Measurements from ENCODE around the gene MMP8.
"Not testable (repeated sequence)": the region's sequence is repeated elsewhere in the genome, so short reads cannot be mapped to it uniquely, and the experiment has no call there.

Gene MMP8

DNA sequence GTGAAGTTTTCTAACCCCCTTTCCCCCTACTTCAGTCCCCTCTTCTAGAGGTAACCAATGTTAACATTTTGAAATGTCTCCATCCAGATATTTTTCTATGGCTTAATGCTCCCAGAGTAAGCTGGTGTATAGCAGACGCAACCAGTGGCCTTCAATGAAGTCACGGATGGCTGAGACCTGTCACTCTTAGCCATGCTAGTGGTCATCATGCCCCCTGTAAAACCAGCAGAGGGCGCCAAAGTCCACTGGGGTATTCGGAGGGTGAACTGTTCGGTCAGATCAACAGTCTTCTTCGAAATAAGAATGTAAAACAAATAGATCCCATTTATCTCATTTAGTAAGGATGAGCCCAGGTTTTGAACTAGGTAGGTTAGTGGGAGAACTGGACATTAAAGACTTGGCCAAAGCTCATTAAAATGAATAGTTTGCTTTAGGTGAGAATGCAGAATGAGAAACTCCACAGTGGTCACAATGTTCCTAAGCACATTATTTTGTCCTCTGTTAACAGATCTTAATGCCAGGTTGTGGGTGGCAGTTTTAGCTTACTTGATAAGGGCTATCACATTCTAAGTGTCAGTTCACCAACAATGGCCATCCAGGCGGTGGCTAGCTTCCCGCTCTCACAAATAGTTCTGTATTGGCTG is 8.6 kb upstream of the MMP8 start:
- no peak overlapping the region for H3K27ac ChIP-seq (ENCODE audit: low read length)
- H3K4me3 ChIP-seq (ENCODE audit: low read length) = no peak overlapping the region
- no peaks in the 10 kb centered on the region for H3K79me2 ChIP-seq (ENCODE audit: low read length)

GRCh38 chr11:102730944-102731343 is 6.2 kb upstream of the MMP8 start:
- not testable (repeated sequence) for H3K36me3 ChIP-seq (replicated peaks; ENCODE audit: insufficient read depth, low read length); H3K4me2 ChIP-seq (ENCODE audit: low read depth, low read length); H3K4me3 ChIP-seq (ENCODE audit: low read length); H3K4me1 ChIP-seq (ENCODE audit: low read length); H3K9me3 ChIP-seq (replicated peaks; ENCODE audit: insufficient read depth, low read length); H3K9ac ChIP-seq (ENCODE audit: low read length); H3K9me2 ChIP-seq (replicated peaks; ENCODE audit: insufficient read depth, low read length); H3F3A ChIP-seq (ENCODE audit: insufficient read depth, low read length); H3K79me2 ChIP-seq (ENCODE audit: low read length); H3K27me3 ChIP-seq (replicated peaks; ENCODE audit: insufficient read depth, low read length); H2AFZ ChIP-seq (ENCODE audit: low read length); H4K20me1 ChIP-seq (ENCODE audit: insufficient read depth, low read length); H3K27ac ChIP-seq (ENCODE audit: low read length); DNase-seq

More for the DNA sequence above, 8.6 kb upstream of the MMP8 start:
- DNase-seq = peak; percentile 61
- H3K9me3 ChIP-seq (replicated peaks; ENCODE audit: insufficient read depth, low read length) = no peaks in the 10 kb centered on the region
- no peaks in the 10 kb centered on the region for H3K4me1 ChIP-seq (ENCODE audit: low read length)
- TF ChIP-seq, protein P1, sequence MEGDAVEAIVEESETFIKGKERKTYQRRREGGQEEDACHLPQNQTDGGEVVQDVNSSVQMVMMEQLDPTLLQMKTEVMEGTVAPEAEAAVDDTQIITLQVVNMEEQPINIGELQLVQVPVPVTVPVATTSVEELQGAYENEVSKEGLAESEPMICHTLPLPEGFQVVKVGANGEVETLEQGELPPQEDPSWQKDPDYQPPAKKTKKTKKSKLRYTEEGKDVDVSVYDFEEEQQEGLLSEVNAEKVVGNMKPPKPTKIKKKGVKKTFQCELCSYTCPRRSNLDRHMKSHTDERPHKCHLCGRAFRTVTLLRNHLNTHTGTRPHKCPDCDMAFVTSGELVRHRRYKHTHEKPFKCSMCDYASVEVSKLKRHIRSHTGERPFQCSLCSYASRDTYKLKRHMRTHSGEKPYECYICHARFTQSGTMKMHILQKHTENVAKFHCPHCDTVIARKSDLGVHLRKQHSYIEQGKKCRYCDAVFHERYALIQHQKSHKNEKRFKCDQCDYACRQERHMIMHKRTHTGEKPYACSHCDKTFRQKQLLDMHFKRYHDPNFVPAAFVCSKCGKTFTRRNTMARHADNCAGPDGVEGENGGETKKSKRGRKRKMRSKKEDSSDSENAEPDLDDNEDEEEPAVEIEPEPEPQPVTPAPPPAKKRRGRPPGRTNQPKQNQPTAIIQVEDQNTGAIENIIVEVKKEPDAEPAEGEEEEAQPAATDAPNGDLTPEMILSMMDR (IDR thresholded peaks at IDR 0.05; ENCODE audit: low read length) = peak; percentile 89
- TF ChIP-seq EZH2phosphoT487 (IDR thresholded peaks at IDR 0.05; ENCODE audit: low read length) (no peak), EZH2 (optimal IDR thresholded peaks at IDR 0.05; ENCODE audit: low read depth, low read length) (no peak)
- no peak overlapping the region for H3K4me2 ChIP-seq (ENCODE audit: low read depth, low read length)
- H4K20me1 ChIP-seq (ENCODE audit: insufficient read depth, low read length) = no peaks in the 10 kb centered on the region
- no peaks in the 10 kb centered on the region for H3K27me3 ChIP-seq (replicated peaks; ENCODE audit: insufficient read depth, low read length)
- no peak overlapping the region for H3K9ac ChIP-seq (ENCODE audit: low read length)
- no peak overlapping the region for H2AFZ ChIP-seq (ENCODE audit: low read length)
- no peaks in the 10 kb centered on the region for H3K36me3 ChIP-seq (replicated peaks; ENCODE audit: insufficient read depth, low read length)
- no peaks in the 10 kb centered on the region for H3K9me2 ChIP-seq (replicated peaks; ENCODE audit: insufficient read depth, low read length)
- H3F3A ChIP-seq (ENCODE audit: insufficient read depth, low read length) = no peaks in the 10 kb centered on the region

- H3K9ac ChIP-seq (ENCODE audit: low read length) = no peak overlapping the region
- no peaks in the 10 kb centered on the region for H3K79me2 ChIP-seq (ENCODE audit: low read length)
- no peak overlapping the region for H3K4me2 ChIP-seq (ENCODE audit: low read depth, low read length)
Measured at GRCh38 chr11:102729849-102730815, 5.4 kb upstream of the MMP8 start.

More at GRCh38 chr11:102729849-102730815, 5.4 kb upstream of the MMP8 start:
- Histone ChIP-seq H3K4me3 (ENCODE audit: low read length) (no peak overlapping the region), H4K20me1 (ENCODE audit: insufficient read depth, low read length) (no peaks in the 10 kb centered on the region), H3F3A (ENCODE audit: insufficient read depth, low read length) (no peaks in the 10 kb centered on the region), H3K27ac (ENCODE audit: low read length) (no peak overlapping the region), H3K9me3 (replicated peaks; ENCODE audit: insufficient read depth, low read length) (no peaks in the 10 kb centered on the region), H3K4me1 (ENCODE audit: low read length) (no peaks in the 10 kb centered on the region), H3K27me3 (replicated peaks; ENCODE audit: insufficient read depth, low read length) (no peaks in the 10 kb centered on the region), H3K9me2 (replicated peaks; ENCODE audit: insufficient read depth, low read length) (no peaks in the 10 kb centered on the region), H2AFZ (ENCODE audit: low read length) (no peak overlapping the region), H3K36me3 (replicated peaks; ENCODE audit: insufficient read depth, low read length) (no peaks in the 10 kb centered on the region)
- TF ChIP-seq, protein P1 (IDR thresholded peaks at IDR 0.05; ENCODE audit: low read length) = no peak
- no peak for TF ChIP-seq EZH2phosphoT487 (IDR thresholded peaks at IDR 0.05; ENCODE audit: low read length)
- TF ChIP-seq EZH2 (optimal IDR thresholded peaks at IDR 0.05; ENCODE audit: low read depth, low read length) = no peak
- DNase-seq = no peak

Measured in MM.1S (cell line).